ENCODE data around the gene LNX1.

LNX1 gene

GRCh38 chr4:53602390-53602789, 11.1 kb upstream of the LNX1 start:
- in situ Hi-C loops (cut with HindIII; ENCODE audit: low sequenced_read_pairs): no loop called here
- H3K4me3 ChIP-seq (ENCODE audit: low read depth, low read length): no peak overlapping the region
- TF ChIP-seq CTCF (IDR thresholded peaks at IDR 0.05; ENCODE audit: low read depth, low read length): no peak
- no peak for DNase-seq (ENCODE audit: low read depth, low spot score)

GRCh38 chr4:53601251-53601764, 10.0 kb upstream of the LNX1 start:
- no peak overlapping the region for H3K4me3 ChIP-seq (ENCODE audit: low read depth, low read length)
- in situ Hi-C loops (cut with HindIII; ENCODE audit: low sequenced_read_pairs): no loop called here
- no peak for DNase-seq (ENCODE audit: low read depth, low spot score)
- peak; percentile 24 for TF ChIP-seq CTCF (IDR thresholded peaks at IDR 0.05; ENCODE audit: low read depth, low read length)

GRCh38 chr4:53599632-53600031, 8.3 kb upstream of the LNX1 start:
- H3K4me3 ChIP-seq (ENCODE audit: low read depth, low read length): no peak overlapping the region
- DNase-seq (ENCODE audit: low read depth, low spot score): no peak
- no peak for TF ChIP-seq CTCF (IDR thresholded peaks at IDR 0.05; ENCODE audit: low read depth, low read length)
- in situ Hi-C loops (cut with HindIII; ENCODE audit: low sequenced_read_pairs): no loop called here

GRCh38 chr4:53598901-53599300, 7.6 kb upstream of the LNX1 start:
- H3K4me3 ChIP-seq (ENCODE audit: low read depth, low read length): no peak overlapping the region
- in situ Hi-C loops (cut with HindIII; ENCODE audit: low sequenced_read_pairs): no loop called here
- no peak for DNase-seq (ENCODE audit: low read depth, low spot score)
- TF ChIP-seq CTCF (IDR thresholded peaks at IDR 0.05; ENCODE audit: low read depth, low read length): no peak

- no peak overlapping the region for H3K4me3 ChIP-seq (ENCODE audit: low read depth, low read length)
- no peak for TF ChIP-seq CTCF (IDR thresholded peaks at IDR 0.05; ENCODE audit: low read depth, low read length)
- in situ Hi-C loops (cut with HindIII; ENCODE audit: low sequenced_read_pairs): no loop called here
- DNase-seq (ENCODE audit: low read depth, low spot score): no peak
These were observed 7.2 kb upstream of the LNX1 start for GRCh38 chr4:53598483-53598882.

- H3K4me3 ChIP-seq (ENCODE audit: low read depth, low read length): no peak overlapping the region
- no peak for TF ChIP-seq CTCF (IDR thresholded peaks at IDR 0.05; ENCODE audit: low read depth, low read length)
- in situ Hi-C loops (cut with HindIII; ENCODE audit: low sequenced_read_pairs): no loop called here
- no peak for DNase-seq (ENCODE audit: low read depth, low spot score)
These were observed 5.6 kb upstream of the LNX1 start for GRCh38 chr4:53596901-53597300.

GRCh38 chr4:53595834-53596233, 4.5 kb upstream of the LNX1 start:
- TF ChIP-seq CTCF (IDR thresholded peaks at IDR 0.05; ENCODE audit: low read depth, low read length): no peak
- in situ Hi-C loops (cut with HindIII; ENCODE audit: low sequenced_read_pairs): no loop called here
- no peak for DNase-seq (ENCODE audit: low read depth, low spot score)
- no peak overlapping the region for H3K4me3 ChIP-seq (ENCODE audit: low read depth, low read length)
